Left lung (tissue), 10 donors: ENCODE results near the gene GAS2. TPM values are rescaled to one million over a fixed set of nuclear protein-coding genes. Genes with fewer than 3 reads are reported as not detected.

Experiments
- ATAC-seq: fragments of 200-7000 bp; cut with Tn5 transposase; one replicate; pipeline ENCODE4 v1.9.1; 2020; ENCODE audit warnings: moderate library complexity
- DNase-seq, 4 donors: peaks; one replicate each; pipeline ENCODE4 v3.0.0-alpha.2; 2013 to 2020
- H3K27ac ChIP-seq, 2 donors: fragments of 200-600 bp; sonication (generic) in 1 of 2; one replicate each; pipeline versions ENCODE4 v1.5.0 to v1.8.0; 2020 to 2021
- H3K27me3 ChIP-seq, 2 donors: fragments of 200-600 bp; sonication (generic) in 1 of 2; one replicate each; pipeline versions ENCODE4 v1.5.0 to v1.8.0; 2020 to 2021
- H3K36me3 ChIP-seq, 2 donors: fragments of 200-600 bp; sonication (generic) in 1 of 2; one replicate each; pipeline versions ENCODE4 v1.5.0 to v1.8.0; 2020 to 2021
- H3K4me1 ChIP-seq, 2 donors: fragments of 200-600 bp; one replicate each; pipeline ENCODE4 v1.8.0; 2021
- H3K4me3 ChIP-seq, 2 donors: fragments of 200-600 bp; sonication (generic) in 1 of 2; one replicate each; pipeline versions ENCODE4 v1.5.0 to v1.8.0; 2020 to 2021; ENCODE audit warnings: mild to moderate bottlenecking in 1 of 2
- H3K9me3 ChIP-seq, 2 donors: fragments of 200-600 bp; sonication (generic) in 1 of 2; one replicate each; pipeline versions ENCODE4 v1.5.0 to v1.8.0; 2020 to 2021
- CTCF ChIP-seq, 2 donors: fragments of 200-600 bp; sonication (generic) in 1 of 2; IDR thresholded peaks; one replicate each; pipeline versions ENCODE4 v1.5.0 to v1.8.0; 2021; ENCODE audit warnings: antibody characterized with exemption in 2 of 2
- intact Hi-C, 2 donors: fragments of 100-400 bp; cut with DNase I; formaldehyde crosslinking; loops; one replicate each; pipeline versions ENCODE4 v1.11.2 to v1.14.2; 2022
- polyA plus RNA-seq, 6 donors: library from polyadenylated mRNA; unstranded; fragments of 120-200 nt; gene quantifications; one replicate each; pipeline ENCODE4 v1.2.1, GENCODE V29; 2013; ENCODE audit not compliant: insufficient read length in 6 of 6
- total RNA-seq, 2 donors: library from RNA; stranded (reverse); fragmentation: NEBNext Ultra II Directional; extraction: Animal tissue kit (Norgen Biotek cat#: 25700); gene quantifications; one replicate each; pipeline ENCODE4 v1.2.1, GENCODE V29; 2021
- donor health status: DM: no; HTN: yes; CAD: no.
- donor health status: DM: no; HTN: no; CAD: no.

GAS2 gene
- total and polyA plus RNA-seq, 8 donors: 0.96 to 12.0 (median 9.7) TPM

- no peak for TF ChIP-seq CTCF (IDR thresholded peaks at IDR 0.05)
- no peak for DNase-seq
- no peak for ATAC-seq
- Histone ChIP-seq H3K36me3 (no peaks in the 10 kb centered on the region), H3K9me3 (no peaks in the 10 kb centered on the region), H3K4me3 (no peak overlapping the region), H3K27ac (no peak overlapping the region), H3K4me1 (no peaks in the 10 kb centered on the region), H3K27me3 (no peaks in the 10 kb centered on the region)
- intact Hi-C loops: no loop called here
Observed at GRCh38 chr11:22851477-22851876, 185.1 kb downstream of the GAS2 start.

GRCh38 chr11:22859756-22860155 lies 193.3 kb downstream of the GAS2 start:
- no peak for TF ChIP-seq CTCF (IDR thresholded peaks at IDR 0.05)
- Histone ChIP-seq H3K27me3 (no peaks in the 10 kb centered on the region), H3K4me1 (no peaks in the 10 kb centered on the region), H3K4me3 (no peak overlapping the region), H3K27ac (no peak overlapping the region), H3K36me3 (no peaks in the 10 kb centered on the region), H3K9me3 (no peaks in the 10 kb centered on the region)
- intact Hi-C loops: no loop called here
- ATAC-seq: no peak
- DNase-seq: no peak

GRCh38 chr11:22860241-22860640 lies 193.8 kb downstream of the GAS2 start, which contains the start of gene CCDC179:
CCDC179 (minus strand) TSS chr11:22860474; CDS start chr11:22860421, 53 bp downstream.
- Histone ChIP-seq H3K4me1 (no peaks in the 10 kb centered on the region), H3K27me3 (no peaks in the 10 kb centered on the region), H3K9me3 (no peaks in the 10 kb centered on the region), H3K27ac (no peak within 1 kb of the TSS), H3K4me3 (no peak within 1 kb of the TSS), H3K36me3 (no peaks in the 10 kb centered on the region)
- intact Hi-C loops: no loop called here
- ATAC-seq: no peak
- no peak for TF ChIP-seq CTCF (IDR thresholded peaks at IDR 0.05)
- DNase-seq: no peak

Other genes with a start within 250 kb of the GAS2 start
- gene FANCF, start 40.8 kb upstream of the GAS2 start, total RNA-seq: 1 to 10 TPM; 8.7 to 9.5 TPM
- 10 to 100 TPM; 13.6 to 15.1 (median 14.1) TPM for gene FANCF, start 40.8 kb upstream of the GAS2 start, polyA plus RNA-seq
- 10 to 100 TPM; 18.9 to 30.1 TPM for gene SVIP, start 163.2 kb downstream of the GAS2 start, total RNA-seq
- 10 to 100 TPM; 25.5 to 35.6 (median 33.2) TPM for gene SVIP, start 163.2 kb downstream of the GAS2 start, polyA plus RNA-seq
- not detected for gene CCDC179, start 193.9 kb downstream of the GAS2 start, total RNA-seq
- not detected for gene CCDC179, start 193.9 kb downstream of the GAS2 start, polyA plus RNA-seq